ENCODE results near the gene CAMK4. TPM values are rescaled to one million over a fixed set of nuclear protein-coding genes. Genes with fewer than 3 reads are reported as not detected.
"Not testable (repeated sequence)": the region's sequence is repeated elsewhere in the genome, so short reads cannot be mapped to it uniquely, and the experiment has no call there.

CAMK4 gene
- total RNA-seq, 2 donors from 2014 or later, result 6.7 to 14.0 TPM

DNA sequence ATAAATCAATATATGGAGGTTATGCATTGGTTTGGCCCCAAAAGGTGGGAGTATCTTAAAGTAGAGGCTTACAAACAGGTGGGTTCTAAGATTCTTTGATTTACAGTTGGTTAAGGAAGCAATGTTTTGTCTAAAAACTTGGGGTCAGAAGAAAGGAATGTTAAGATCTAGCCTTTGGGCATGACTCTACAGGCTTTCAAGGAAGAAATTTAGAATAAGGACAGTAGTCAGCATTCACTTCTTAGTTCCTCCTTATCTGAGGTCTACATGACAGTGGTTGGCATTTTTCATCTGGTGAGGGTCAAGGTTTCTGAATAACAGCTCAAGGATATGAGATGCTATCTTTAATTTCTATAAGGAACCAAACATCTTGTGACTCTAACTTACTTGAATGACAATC lies 122.8 kb downstream of the CAMK4 start:
- Histone ChIP-seq H3K27ac (no peak overlapping the region), H3K4me1 (replicated peaks) (no peaks in the 10 kb centered on the region), H3K4me3 (no peak overlapping the region), H3K36me3 (no peaks in the 10 kb centered on the region), H3K9me3 (no peaks in the 10 kb centered on the region), H3K27me3 (replicated peaks; ENCODE audit: insufficient read depth) (no peaks in the 10 kb centered on the region)
- no peak for DNase-seq (ENCODE audit: low spot score)
- TF ChIP-seq, protein P1, sequence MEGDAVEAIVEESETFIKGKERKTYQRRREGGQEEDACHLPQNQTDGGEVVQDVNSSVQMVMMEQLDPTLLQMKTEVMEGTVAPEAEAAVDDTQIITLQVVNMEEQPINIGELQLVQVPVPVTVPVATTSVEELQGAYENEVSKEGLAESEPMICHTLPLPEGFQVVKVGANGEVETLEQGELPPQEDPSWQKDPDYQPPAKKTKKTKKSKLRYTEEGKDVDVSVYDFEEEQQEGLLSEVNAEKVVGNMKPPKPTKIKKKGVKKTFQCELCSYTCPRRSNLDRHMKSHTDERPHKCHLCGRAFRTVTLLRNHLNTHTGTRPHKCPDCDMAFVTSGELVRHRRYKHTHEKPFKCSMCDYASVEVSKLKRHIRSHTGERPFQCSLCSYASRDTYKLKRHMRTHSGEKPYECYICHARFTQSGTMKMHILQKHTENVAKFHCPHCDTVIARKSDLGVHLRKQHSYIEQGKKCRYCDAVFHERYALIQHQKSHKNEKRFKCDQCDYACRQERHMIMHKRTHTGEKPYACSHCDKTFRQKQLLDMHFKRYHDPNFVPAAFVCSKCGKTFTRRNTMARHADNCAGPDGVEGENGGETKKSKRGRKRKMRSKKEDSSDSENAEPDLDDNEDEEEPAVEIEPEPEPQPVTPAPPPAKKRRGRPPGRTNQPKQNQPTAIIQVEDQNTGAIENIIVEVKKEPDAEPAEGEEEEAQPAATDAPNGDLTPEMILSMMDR (IDR thresholded peaks at IDR 0.05), result no peak
- TF ChIP-seq POLR2AphosphoS5 (IDR thresholded peaks at IDR 0.05), result no peak
- TF ChIP-seq POLR2A (IDR thresholded peaks at IDR 0.05), result no peak
- intact Hi-C loops (cut with DNase I), result no loop called here

DNA sequence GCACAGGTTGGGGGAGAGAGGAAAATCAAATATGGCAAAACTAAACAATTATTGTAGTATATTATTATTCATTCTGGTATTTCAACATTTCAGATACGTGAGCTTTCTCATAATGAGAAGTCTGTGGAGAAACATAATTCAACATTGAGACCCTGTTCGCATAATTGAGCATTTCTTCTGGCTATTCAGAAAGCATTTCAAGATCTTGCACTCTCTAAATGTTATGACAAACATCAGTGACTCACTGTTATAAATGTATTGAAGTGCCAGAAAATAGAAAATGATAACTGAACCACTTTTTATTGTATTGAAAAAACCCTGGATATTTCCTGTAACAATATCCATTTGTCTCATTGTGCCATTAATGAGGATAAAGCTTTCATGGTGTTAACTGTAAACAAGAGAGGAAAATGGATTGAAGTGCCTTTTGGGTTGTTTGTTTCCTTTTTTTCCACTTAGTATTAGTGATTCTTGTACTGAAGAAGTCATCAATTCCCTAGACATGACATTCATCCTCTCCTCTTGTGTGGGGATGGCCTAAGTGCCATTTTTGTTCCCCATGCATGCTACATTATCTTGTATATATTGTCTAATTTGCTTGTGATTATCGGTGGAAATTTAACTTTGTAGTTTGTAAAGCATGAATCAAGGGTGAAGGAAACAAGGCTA lies 124.6 kb downstream of the CAMK4 start:
- Histone ChIP-seq H3K9me3 (no peaks in the 10 kb centered on the region), H3K4me3 (no peak overlapping the region), H3K36me3 (no peaks in the 10 kb centered on the region), H3K27ac (no peak overlapping the region), H3K27me3 (replicated peaks; ENCODE audit: insufficient read depth) (no peaks in the 10 kb centered on the region), H3K4me1 (replicated peaks) (no peaks in the 10 kb centered on the region)
- intact Hi-C loops (cut with DNase I), result no loop called here
- TF ChIP-seq POLR2A (IDR thresholded peaks at IDR 0.05), result no peak
- TF ChIP-seq, protein P1 (IDR thresholded peaks at IDR 0.05), result no peak
- DNase-seq (ENCODE audit: low spot score), result no peak
- 84% methylated on average over 3 of the region's 3 CpGs for WGBS

DNA sequence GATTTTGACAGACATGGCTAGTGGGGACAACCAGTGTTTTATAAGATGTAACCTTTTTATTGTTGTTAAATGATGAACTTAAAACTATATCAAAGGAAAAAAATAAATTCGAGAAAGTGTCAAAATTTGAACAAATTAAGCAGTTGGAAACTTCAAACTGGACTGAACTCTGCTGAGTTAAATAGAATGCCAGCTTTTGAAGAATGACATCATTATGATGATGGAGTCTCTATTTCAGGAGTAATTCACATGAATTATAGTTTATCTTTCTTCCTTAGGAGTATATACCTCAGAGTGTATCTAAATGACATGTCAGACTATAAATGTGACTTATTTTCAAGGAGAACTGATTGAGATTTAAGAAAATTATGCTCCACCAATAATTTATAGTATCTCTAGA lies 125.2 kb downstream of the CAMK4 start:
- Histone ChIP-seq H3K9me3 (no peaks in the 10 kb centered on the region), H3K4me3 (no peak overlapping the region), H3K4me1 (replicated peaks) (no peaks in the 10 kb centered on the region), H3K27ac (no peak overlapping the region), H3K36me3 (no peaks in the 10 kb centered on the region), H3K27me3 (replicated peaks; ENCODE audit: insufficient read depth) (no peaks in the 10 kb centered on the region)
- TF ChIP-seq POLR2AphosphoS5 (IDR thresholded peaks at IDR 0.05), result no peak
- TF ChIP-seq POLR2A (IDR thresholded peaks at IDR 0.05), result no peak
- TF ChIP-seq, protein P1 (IDR thresholded peaks at IDR 0.05), result no peak
- DNase-seq (ENCODE audit: low spot score), result no peak
- intact Hi-C loops (cut with DNase I), result no loop called here
- 81% methylated on average over 1 of the region's 1 CpG for WGBS

DNA sequence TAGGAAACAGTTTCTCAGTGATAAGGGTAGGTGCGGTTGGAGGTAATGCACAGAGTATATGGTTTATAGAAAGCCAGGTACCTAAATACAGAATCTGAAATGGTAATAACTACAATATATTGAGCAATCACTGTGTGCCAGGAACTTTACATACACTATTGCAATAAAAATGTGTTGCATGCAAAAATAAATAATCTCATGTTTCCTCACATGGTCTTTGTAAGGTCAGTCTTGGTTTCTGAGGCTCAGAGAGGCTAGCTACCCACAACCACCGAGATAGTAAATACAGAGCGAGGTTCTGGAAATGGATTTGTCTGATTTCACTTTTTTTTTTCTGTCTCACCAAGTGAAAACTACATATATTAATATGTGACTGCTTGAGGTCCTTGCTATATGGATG lies 128.9 kb downstream of the CAMK4 start:
- H3K27ac ChIP-seq, result no peak overlapping the region
- TF ChIP-seq POLR2A (IDR thresholded peaks at IDR 0.05), result no peak
- no peak for TF ChIP-seq POLR2AphosphoS5 (IDR thresholded peaks at IDR 0.05)
- TF ChIP-seq, protein P1 (IDR thresholded peaks at IDR 0.05), result no peak
- H3K9me3 ChIP-seq, result no peaks in the 10 kb centered on the region
- no peaks in the 10 kb centered on the region for H3K27me3 ChIP-seq (replicated peaks; ENCODE audit: insufficient read depth)
- WGBS, result 85% methylated on average over 3 of the region's 3 CpGs
- DNase-seq (ENCODE audit: low spot score), result no peak
- H3K4me3 ChIP-seq, result no peak overlapping the region
- no peaks in the 10 kb centered on the region for H3K4me1 ChIP-seq (replicated peaks)
- H3K36me3 ChIP-seq, result no peaks in the 10 kb centered on the region
- intact Hi-C loops (cut with DNase I), result no loop called here

GRCh38 chr5:111358726-111359125 lies 134.5 kb downstream of the CAMK4 start:
- DNase-seq (ENCODE audit: low spot score); H3K27ac ChIP-seq; H3K27me3 ChIP-seq (replicated peaks; ENCODE audit: insufficient read depth); H3K36me3 ChIP-seq; H3K4me1 ChIP-seq (replicated peaks); H3K9me3 ChIP-seq; H3K4me3 ChIP-seq; intact Hi-C loops (cut with DNase I): not testable (repeated sequence)
- 0% methylated on average over 1 of the region's 1 CpG for WGBS

All from prostate gland (tissue), 2 donors.